Ishikawa (cell line): ENCODE results near the gene REC114.
A peak's percentile ranks its signal among the peaks of the same experiment; 100 is the strongest.

Source experiments
- CEBPB ChIP-seq: IDR thresholded peaks from 2 replicates; pipeline ENCODE4 v1.6.1; 2012
- CREB1 ChIP-seq: IDR thresholded peaks from 2 replicates; pipeline ENCODE4 v1.6.1; 2012; ENCODE audit warnings: low read depth
- EGR1 ChIP-seq: IDR thresholded peaks from 2 replicates; pipeline ENCODE4 v1.6.1; 2012
- EP300 ChIP-seq: IDR thresholded peaks from 2 replicates; pipeline ENCODE4 v1.6.1; 2012; ENCODE audit warnings: borderline replicate concordance
- FOXM1 ChIP-seq: IDR thresholded peaks from 2 replicates; pipeline ENCODE4 v1.6.1; 2012; ENCODE audit warnings: low read depth, borderline replicate concordance
- MAX ChIP-seq: IDR thresholded peaks from 2 replicates; pipeline ENCODE4 v1.6.1; 2012
- NFIC ChIP-seq: IDR thresholded peaks from 2 replicates; pipeline ENCODE4 v1.6.1; 2012
- RAD21 ChIP-seq: IDR thresholded peaks from 2 replicates; pipeline ENCODE4 v1.6.1; 2012; ENCODE audit warnings: low read depth
- REST ChIP-seq: IDR thresholded peaks from 2 replicates; pipeline ENCODE4 v1.6.1; 2012; ENCODE audit warnings: low read depth, mild to moderate bottlenecking
- TAF1 ChIP-seq: IDR thresholded peaks from 2 replicates; pipeline ENCODE4 v1.6.1; 2012; ENCODE audit warnings: low read depth, mild to moderate bottlenecking
- TCF12 ChIP-seq: IDR thresholded peaks from 2 replicates; pipeline ENCODE4 v1.6.1; 2012; ENCODE audit warnings: low read depth
- TEAD4 ChIP-seq: IDR thresholded peaks from 2 replicates; pipeline ENCODE4 v1.6.1; 2012
- USF1 ChIP-seq: IDR thresholded peaks from 2 replicates; pipeline ENCODE4 v1.6.1; 2012
- YY1 ChIP-seq: IDR thresholded peaks from 2 replicates; pipeline ENCODE4 v1.6.1; 2012; ENCODE audit warnings: low read depth
- ZBTB7A ChIP-seq: IDR thresholded peaks from 2 replicates; pipeline ENCODE4 v1.6.1; 2012; ENCODE audit warnings: low read depth

REC114 gene

GRCh38 chr15:73539212-73540128 is 96.5 kb downstream of the REC114 start:
- no peak for TF ChIP-seq FOXM1
- TF ChIP-seq CEBPB = peak; percentile 66

GRCh38 chr15:73540161-73540560 is 97.2 kb downstream of the REC114 start:
- TF ChIP-seq REST (no peak), EGR1 (no peak), CEBPB (no peak), TEAD4 (no peak), TAF1 (no peak), RAD21 (no peak), MAX (no peak), YY1 (no peak), CREB1 (no peak), USF1 (no peak)

GRCh38 chr15:73541479-73541878 is 98.5 kb downstream of the REC114 start:
- TF ChIP-seq YY1 (no peak), MAX (no peak)

GRCh38 chr15:73550190-73550589 is 107.2 kb downstream of the REC114 start:
- no peak for TF ChIP-seq FOXM1
- TF ChIP-seq TEAD4 = no peak
- TF ChIP-seq NFIC = no peak
- no peak for TF ChIP-seq TCF12
- no peak for TF ChIP-seq ZBTB7A
- no peak for TF ChIP-seq CEBPB
- TF ChIP-seq YY1 = no peak
- TF ChIP-seq REST = no peak

GRCh38 chr15:73555080-73555479 is 112.1 kb downstream of the REC114 start:
- TF ChIP-seq CREB1 (no peak), NFIC (no peak), EP300 (no peak), TCF12 (no peak), EGR1 (no peak), USF1 (no peak), MAX (no peak), REST (no peak), TAF1 (no peak)
